Stimulated activated CD4-positive, alpha-beta T cell treated with anti-CD3 and anti-CD28 coated beads, Interleukin-1b, Interleukin-23, amount 100 ng/mL, for 1 hour (primary cell): ENCODE data around the gene DGAT2L6.
"Not testable (repeated sequence)": the region's sequence is repeated elsewhere in the genome, so short reads cannot be mapped to it uniquely, and the experiment has no call there.

Experiments
- DNase-seq, 2 donors: peaks; one replicate each; pipeline ENCODE4 v3.0.0-alpha.2; 2020; ENCODE audit warnings: low read depth in 2 of 2

Gene DGAT2L6

GRCh38 chrX:70196961-70197720 lies 19.9 kb downstream of the DGAT2L6 start:
- DNase-seq = peak; percentile 27 to 37

DNA sequence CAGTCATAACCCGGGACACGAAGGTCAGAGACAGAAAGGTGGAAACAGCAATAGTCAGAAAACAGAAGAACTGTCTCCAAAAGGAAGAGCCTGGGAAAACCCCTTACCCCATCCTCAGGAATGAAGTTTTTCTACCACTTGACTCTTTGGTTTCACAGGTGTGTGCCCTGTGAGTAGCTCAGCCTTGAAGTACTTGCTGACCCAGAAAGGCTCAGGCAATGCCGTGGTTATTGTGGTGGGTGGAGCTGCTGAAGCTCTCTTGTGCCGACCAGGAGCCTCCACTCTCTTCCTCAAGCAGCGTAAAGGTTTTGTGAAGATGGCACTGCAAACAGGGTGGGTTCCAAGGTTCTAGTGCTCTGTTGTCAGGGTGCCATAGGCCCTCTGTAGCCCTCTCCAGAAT lies 24.4 kb downstream of the DGAT2L6 start:
- no peak for DNase-seq

GRCh38 chrX:70208479-70208878 lies 31.2 kb downstream of the DGAT2L6 start:
- DNase-seq = no peak

- DNase-seq = not testable (repeated sequence)
These were observed 32.3 kb downstream of the DGAT2L6 start for GRCh38 chrX:70209570-70209969.

DNA sequence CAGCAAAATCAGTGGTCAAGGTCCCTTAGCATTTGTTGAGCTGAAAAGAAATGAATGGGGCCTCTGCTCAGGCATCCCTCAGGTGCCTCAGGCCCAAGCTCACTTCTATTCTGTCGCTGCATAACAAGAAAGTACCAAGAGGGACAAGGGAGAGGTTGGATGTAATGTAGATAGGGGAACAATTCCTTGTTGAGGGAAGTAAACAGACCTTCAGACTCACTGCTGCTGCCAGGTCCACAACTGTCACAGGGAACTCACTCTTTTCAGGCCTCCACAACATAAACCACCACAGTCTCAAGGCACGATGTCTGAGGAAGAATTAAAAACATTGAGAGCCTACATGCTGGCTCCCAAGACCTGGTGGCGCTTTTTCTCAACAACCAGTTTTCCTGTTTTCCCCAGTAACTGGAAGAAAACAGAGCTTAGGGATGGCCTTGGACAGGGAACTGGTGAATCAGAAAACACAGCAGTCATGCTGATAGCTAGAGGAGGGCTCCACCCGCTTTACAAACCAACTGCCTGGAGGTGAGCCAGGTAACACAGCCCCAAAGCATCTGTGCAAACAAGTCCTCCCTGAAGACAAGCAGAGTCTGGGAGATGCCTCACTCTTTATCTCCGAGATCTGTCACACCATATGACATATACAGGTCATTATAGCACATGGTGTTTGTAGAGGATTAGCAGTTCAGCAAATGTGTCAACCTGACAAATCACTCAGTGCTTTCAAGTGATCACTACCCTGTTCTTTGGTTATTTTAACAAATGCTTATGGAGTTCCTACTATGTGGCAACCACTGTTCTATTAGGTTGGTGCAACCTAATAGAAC lies 42.9 kb downstream of the DGAT2L6 start:
- no peak for DNase-seq

DNA sequence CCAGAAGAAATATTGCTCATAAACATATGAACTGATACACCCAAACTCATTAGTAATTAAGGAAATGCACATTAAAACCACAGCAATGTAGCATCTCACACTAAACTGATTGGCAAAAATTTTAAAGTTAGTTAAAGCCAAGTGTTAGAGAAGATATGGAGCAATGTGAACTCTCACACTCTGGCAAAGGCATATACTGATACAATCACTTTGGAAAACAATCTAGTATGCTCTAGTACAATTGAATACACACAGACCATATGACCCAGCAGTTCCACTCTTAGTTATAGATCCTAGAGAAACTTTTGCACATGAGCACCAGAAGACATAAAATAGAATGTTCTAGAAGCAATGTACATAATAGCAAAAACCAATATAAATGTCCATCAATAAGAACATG lies 48.8 kb downstream of the DGAT2L6 start:
- DNase-seq = no peak

GRCh38 chrX:70226687-70227086 lies 49.4 kb downstream of the DGAT2L6 start:
- DNase-seq = no peak

DNA sequence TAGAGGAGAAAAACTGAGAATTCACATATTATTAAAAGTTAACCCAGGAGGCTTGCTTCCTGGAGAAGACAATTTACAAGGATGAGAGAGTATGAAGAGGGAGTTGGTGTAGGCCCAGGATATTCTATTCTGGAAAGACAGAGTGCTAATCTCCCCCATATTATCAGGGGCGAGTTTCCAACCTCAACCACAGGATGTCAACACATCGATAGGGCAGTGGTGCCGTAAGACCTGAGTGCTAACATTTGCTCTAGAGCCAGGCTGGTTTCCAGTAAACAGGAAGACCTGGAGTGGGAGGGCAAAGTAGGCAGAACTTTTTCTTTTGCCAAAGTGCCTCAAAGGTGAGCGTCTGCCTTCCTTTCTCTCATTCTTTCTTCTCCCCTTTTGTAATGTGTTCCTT lies 54.4 kb downstream of the DGAT2L6 start:
- no peak for DNase-seq

- DNase-seq = no peak
These were observed 57.1 kb downstream of the DGAT2L6 start, which contains the start of gene AWAT1 for GRCh38 chrX:70234355-70234754. Gene AWAT1 (plus strand): TSS chrX:70234655. CDS start chrX:70234696, 41 bp downstream.

GRCh38 chrX:70240751-70241150 lies 63.5 kb downstream of the DGAT2L6 start:
- DNase-seq = no peak

- DNase-seq = no peak
These were observed 64.2 kb downstream of the DGAT2L6 start for GRCh38 chrX:70241501-70241900.

DNA sequence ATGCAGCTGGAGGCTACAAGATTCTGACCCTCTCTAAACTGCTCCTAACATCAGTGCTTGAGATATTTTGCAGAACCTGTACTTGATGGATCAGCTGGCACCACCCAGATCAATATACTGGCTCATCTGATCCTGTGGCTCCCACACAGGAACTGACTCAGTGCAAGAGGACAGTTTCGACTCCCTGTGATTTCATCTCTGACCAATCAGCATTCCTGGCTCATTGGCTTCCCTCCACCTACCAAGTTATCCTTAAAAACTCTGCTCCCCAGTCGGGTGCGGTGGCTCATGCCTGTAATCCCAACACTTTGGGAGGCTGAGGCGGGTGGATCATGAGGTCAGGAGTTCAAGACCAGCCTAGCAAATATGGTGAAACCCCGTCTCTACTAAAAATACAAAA lies 66.3 kb downstream of the DGAT2L6 start:
- not testable (repeated sequence) for DNase-seq

GRCh38 chrX:70244881-70245280 lies 67.6 kb downstream of the DGAT2L6 start:
- no peak for DNase-seq

DNA sequence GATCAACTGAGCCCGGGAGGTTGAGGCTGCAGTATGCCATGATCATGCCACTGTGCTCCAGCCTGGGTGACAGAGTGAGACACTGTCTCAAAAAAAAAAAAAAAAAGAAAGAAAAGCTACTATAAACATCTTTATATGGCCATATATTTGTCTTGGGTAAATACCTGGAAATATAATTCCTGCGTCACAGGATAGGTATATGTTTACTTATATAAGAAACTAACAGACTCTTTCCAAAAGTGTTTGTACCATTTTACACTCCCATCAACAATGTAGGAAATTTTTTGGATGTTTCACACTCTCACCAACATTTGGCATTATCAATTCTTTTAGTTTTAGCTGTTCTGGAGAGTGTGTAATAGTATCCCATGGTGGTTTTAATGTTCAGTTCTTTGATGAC lies 70.0 kb downstream of the DGAT2L6 start:
- no peak for DNase-seq

- no peak for DNase-seq
These were observed 75.2 kb downstream of the DGAT2L6 start for GRCh38 chrX:70252491-70252890.

GRCh38 chrX:70253377-70254062 lies 76.2 kb downstream of the DGAT2L6 start:
- DNase-seq = no peak

- DNase-seq = no peak
These were observed 76.7 kb downstream of the DGAT2L6 start for GRCh38 chrX:70254063-70254400.

- no peak for DNase-seq
These were observed 77.6 kb downstream of the DGAT2L6 start for GRCh38 chrX:70254909-70255308.
